Retinal pigment epithelial cell (primary cell): ENCODE measurements around the gene ATP6V0E1.
"Not testable (repeated sequence)": the region's sequence is repeated elsewhere in the genome, so short reads cannot be mapped to it uniquely, and the experiment has no call there.

Source experiments
- DNase-seq: peaks from one replicate; pipeline ENCODE4 v3.0.0-alpha.2; 2010; ENCODE audit warnings: low read depth
- H3K4me3 ChIP-seq: 2 replicates; pipeline ENCODE4 v1.5.1; 2011; ENCODE audit warnings: mild to moderate bottlenecking, low read length, control low read depth, moderate library complexity
- CTCF ChIP-seq: conservative IDR thresholded peaks from 2 replicates; pipeline ENCODE4 v1.5.1; 2011; ENCODE audit warnings: low read depth, low read length, control low read depth, inconsistent platforms

Gene ATP6V0E1

GRCh38 chr5:173042763-173043107 lies 59.2 kb downstream of the ATP6V0E1 start:
- no peak for TF ChIP-seq CTCF
- H3K4me3 ChIP-seq, result no peak overlapping the region
- DNase-seq, result no peak

GRCh38 chr5:173045474-173045873 lies 61.9 kb downstream of the ATP6V0E1 start:
- DNase-seq, result no peak
- no peak for TF ChIP-seq CTCF

GRCh38 chr5:173047096-173047837 lies 63.7 kb downstream of the ATP6V0E1 start:
- not testable (repeated sequence) for DNase-seq, H3K4me3 ChIP-seq

More at GRCh38 chr5:173045474-173045873, 61.9 kb downstream of the ATP6V0E1 start:
- H3K4me3 ChIP-seq, result no peak overlapping the region

- H3K4me3 ChIP-seq, result no peak overlapping the region
- no peak for DNase-seq
- no peak for TF ChIP-seq CTCF
Observed at GRCh38 chr5:173047838-173048105, 64.2 kb downstream of the ATP6V0E1 start.

GRCh38 chr5:173050791-173051190 lies 67.2 kb downstream of the ATP6V0E1 start:
- no peak for TF ChIP-seq CTCF
- DNase-seq, result no peak

GRCh38 chr5:173051746-173052145 lies 68.2 kb downstream of the ATP6V0E1 start:
- peak; percentile 69 for DNase-seq
- H3K4me3 ChIP-seq, result no peak overlapping the region
- TF ChIP-seq CTCF, result no peak

More at GRCh38 chr5:173050791-173051190, 67.2 kb downstream of the ATP6V0E1 start:
- no peak overlapping the region for H3K4me3 ChIP-seq

- no peak for TF ChIP-seq CTCF
- no peak for DNase-seq
Observed at GRCh38 chr5:173053041-173053440, 69.5 kb downstream of the ATP6V0E1 start.

More at GRCh38 chr5:173053041-173053440, 69.5 kb downstream of the ATP6V0E1 start:
- H3K4me3 ChIP-seq, result no peak overlapping the region
